ENCODE measurements around the gene SETBP1. TPM values are rescaled to one million over a fixed set of nuclear protein-coding genes. Genes with fewer than 3 reads are reported as not detected.

SETBP1 gene
- total and polyA plus RNA-seq, 2 of the 8 experiments (the other 6 are each of a cell fraction or from before 2014, with no cell fraction given): 2.0 to 6.5 TPM

GRCh38 chr18:44911260-44911659 lies 230.6 kb downstream of the SETBP1 start (continued):
- no peak for TF ChIP-seq EP300 (IDR thresholded peaks at IDR 0.05; ENCODE audit: borderline replicate concordance in 1 of 2, low read depth in 2 of 2, low read length in 2 of 2)
- no peak for TF ChIP-seq POLR2AphosphoS5 (IDR thresholded peaks at IDR 0.05; ENCODE audit: low read depth, low read length)
- TF ChIP-seq CTCF (IDR thresholded peaks at IDR 0.05; ENCODE audit: control extremely low read depth in 1 of 3, insufficient read depth in 1 of 3, low read depth in 1 of 3, low read length in 3 of 3): no peak

All from H1 (cell line).